K562 (cell line): Measurements from ENCODE around the gene PPT1. TPM values are rescaled to one million over a fixed set of nuclear protein-coding genes. Genes with fewer than 3 reads are reported as not detected.

ENCODE experiments used
- CCAR2 ChIP-seq: fragments of 200-400 bp; formaldehyde crosslinking; IDR thresholded peaks from 2 replicates; pipeline ENCODE4 v1.6.1; 2017; ENCODE audit warnings: mild to moderate bottlenecking, low read depth, low read length
- CHD7 ChIP-seq: fragments of 200-600 bp; sonication (generic); IDR thresholded peaks from one replicate; pipeline ENCODE4 v1.6.1; 2012; ENCODE audit warnings: mild to moderate bottlenecking, low read depth, low read length, inconsistent platforms
- DIDO1 ChIP-seq: fragments of 450-650 bp; IDR thresholded peaks from 2 replicates; pipeline ENCODE4 v1.6.1; 2016; ENCODE audit warnings: low read depth, missing biosample characterization, missing genetic modification characterization
- E2F4 ChIP-seq: sonication (generic); formaldehyde crosslinking; IDR thresholded peaks from 2 replicates; pipeline ENCODE4 v1.8.0; 2022; ENCODE audit warnings: mild to moderate bottlenecking, low read depth, missing genetic modification reagents
- ETV6 ChIP-seq, 3 experiments: fragments of 150-350 bp in 1 of 3; sonication (generic) in 1 of 3; formaldehyde crosslinking in 1 of 3; IDR thresholded peaks; 2 replicates each; pipeline versions ENCODE4 v1.6.1 to v1.8.0; 2014 to 2022; ENCODE audit warnings: borderline replicate concordance in 2 of 3, low read depth in 2 of 3, antibody characterized with exemption in 1 of 3, low read length in 1 of 3, mild to moderate bottlenecking in 1 of 3, missing genetic modification reagents in 1 of 3
- GATAD2A ChIP-seq: fragments of 450-650 bp; IDR thresholded peaks from 2 replicates; pipeline ENCODE4 v1.6.1; 2017
- MXI1 ChIP-seq: IDR thresholded peaks from 2 replicates; pipeline ENCODE4 v1.6.1; 2011; ENCODE audit warnings: low read depth, mild to moderate bottlenecking, improper control_type of control experiment, low read length
- PHF21A ChIP-seq: fragments of 450-650 bp; IDR thresholded peaks from 2 replicates; pipeline ENCODE4 v1.6.1; 2017; ENCODE audit warnings: low read depth, borderline replicate concordance
- RBM22 ChIP-seq: fragments of 200-400 bp; formaldehyde crosslinking; IDR thresholded peaks from 2 replicates; pipeline ENCODE4 v1.6.1; 2018; ENCODE audit warnings: low read length, low read depth; ENCODE audit not compliant: poor library complexity, severe bottlenecking
- SIRT6 ChIP-seq: IDR thresholded peaks from one replicate; pipeline ENCODE4 v1.6.1; 2012; ENCODE audit warnings: low read depth, mild to moderate bottlenecking, control low read depth, inconsistent platforms, low read length, moderate library complexity
- ZNF280A ChIP-seq: fragments of 450-650 bp; IDR thresholded peaks from 2 replicates; pipeline ENCODE4 v1.6.1; 2018; ENCODE audit warnings: mild to moderate bottlenecking, low read depth; ENCODE audit not compliant: partially characterized antibody
- ZNF764 ChIP-seq: fragments of 250-450 bp; sonication (Bioruptor Pico); IDR thresholded peaks from 2 replicates; pipeline ENCODE4 v1.4.0; 2020; ENCODE audit warnings: low read depth, mild to moderate bottlenecking, moderate library complexity
- polyA plus RNA-seq, 8 experiments: library from polyadenylated mRNA; depleted of rRNA in 4 of 8; stranded (reverse) in 5 of 8; unstranded in 3 of 8; fragments of >200 nt; fragmentation: Nextera tagmentation in 2 of 8; fragmentation: Illumina TruSeq in 1 of 8; extraction: Ambion mirVana in 2 of 8; extraction: Trizol in 1 of 8; gene quantifications; 2 replicates each; pipeline versions ENCODE4 v1.2.1 to v1.2.3, GENCODE V29; 2011 to 2014; ENCODE audit warnings: inconsistent platforms in 1 of 8, missing spikeins in 1 of 8
- total RNA-seq, 7 experiments: library from RNA; depleted of rRNA in 6 of 7; stranded (reverse); fragments of >200 nt in 6 of 7; fragmentation: Illumina TruSeq in 2 of 7; extraction: Trizol in 2 of 7; gene quantifications; 2 replicates each; pipeline versions ENCODE4 v1.2.1 to v1.2.3, GENCODE V29; 2011 to 2021; ENCODE audit warnings: low replicate concordance in 1 of 7

PPT1 gene
- total and polyA plus RNA-seq, 9 of the 15 experiments (the other 6 are each of a cell fraction or from before 2014, with no cell fraction given) = 72.2 to 285 (median 143) TPM

- TF ChIP-seq CHD7 (no peak), SIRT6 (no peak), RBM22 (no peak), GATAD2A (no peak), PHF21A (no peak), MXI1 (0 out of 2 replicates have a peak, but pooled peaks have one; percentile 10), ETV6 (IDR thresholded peaks at IDR 0.05; ENCODE audit: borderline replicate concordance in 1 of 2, low read depth in 2 of 2, low read length in 1 of 2) (no peak), ETV6 (CRISPR knock-in tag; IDR thresholded peaks at IDR 0.05; ENCODE audit: borderline replicate concordance) (peak; percentile 98; the same call in 1 of the 2 replicates), ZNF764 (no peak), E2F4 (CRISPR knock-in tag) (peak; percentile 82), CCAR2 (no peak), ZNF280A (no peak), DIDO1 (tag) (peak; percentile 78; the same call in 1 of the 2 replicates)
These were observed at the start of gene PPT1 (continued) for GRCh38 chr1:40096977-40097782.
